ENCODE results near the gene ANKRD39.
"Not testable (repeated sequence)": the region's sequence is repeated elsewhere in the genome, so short reads cannot be mapped to it uniquely, and the experiment has no call there.

Gene ANKRD39

GRCh38 chr2:96810783-96811192, 47.0 kb downstream of the ANKRD39 start:
- no peak for DNase-seq (ENCODE audit: low read depth in 1 of 2, low spot score in 1 of 2)

- DNase-seq (ENCODE audit: low read depth in 1 of 2, low spot score in 1 of 2) = no peak
Observed at GRCh38 chr2:96809951-96810782, 47.6 kb downstream of the ANKRD39 start.

GRCh38 chr2:96809216-96809882, 48.5 kb downstream of the ANKRD39 start:
- DNase-seq (ENCODE audit: low read depth in 1 of 2, low spot score in 1 of 2) = no peak

DNA sequence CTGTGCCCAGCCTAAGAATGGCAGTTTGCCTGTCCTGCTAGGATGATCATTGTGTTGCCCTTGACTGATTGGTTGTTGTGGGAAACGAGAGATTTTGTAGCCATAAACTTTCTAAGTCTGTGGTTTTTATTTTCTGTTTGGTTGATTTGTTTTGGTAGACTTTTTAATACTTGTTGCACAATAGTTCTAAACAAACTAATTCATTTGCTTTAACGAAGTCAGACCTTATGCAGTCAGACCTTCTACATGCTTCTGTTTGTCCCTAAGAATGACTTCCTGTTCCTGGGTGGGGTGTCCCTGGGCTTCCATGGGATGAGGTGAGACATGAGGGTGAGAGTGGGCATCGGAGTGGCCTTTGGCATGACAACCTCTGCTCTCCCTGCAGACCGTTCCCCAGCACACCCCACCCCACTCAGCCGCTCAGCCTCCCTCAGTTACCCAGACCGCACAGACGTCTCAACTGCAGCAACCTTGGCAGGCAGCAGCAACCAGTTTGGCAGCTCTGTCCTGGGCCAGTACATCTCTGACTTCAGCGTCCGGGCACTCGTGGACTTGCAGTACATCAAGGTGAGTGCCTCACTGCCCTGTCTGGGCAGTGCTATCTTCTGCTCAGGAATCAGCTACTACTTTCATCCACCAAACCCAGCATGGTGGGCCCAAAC, 49.5 kb downstream of the ANKRD39 start:
- no peak for DNase-seq (ENCODE audit: low read depth in 1 of 2, low spot score in 1 of 2)

DNA sequence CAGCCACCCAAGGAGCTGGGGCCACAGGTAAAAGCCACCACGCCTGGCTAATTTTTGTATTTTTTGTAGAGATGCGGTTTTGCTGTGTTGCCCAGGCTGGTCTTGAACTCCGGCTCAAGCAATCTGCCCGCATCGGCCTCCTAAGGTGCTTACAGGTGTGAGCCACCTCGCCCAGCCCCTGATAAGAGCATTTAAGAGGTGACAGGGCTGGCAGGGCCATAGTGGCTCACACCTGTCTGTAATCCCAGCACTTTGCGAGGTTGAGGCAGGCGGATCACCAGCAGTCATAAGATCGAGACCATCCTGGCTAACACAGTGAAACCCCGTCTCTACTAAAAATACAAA, 50.7 kb downstream of the ANKRD39 start:
- DNase-seq (ENCODE audit: low read depth in 1 of 2, low spot score in 1 of 2) = no peak

- DNase-seq (ENCODE audit: low read depth in 1 of 2, low spot score in 1 of 2) = no peak
Observed at GRCh38 chr2:96806468-96807126, 51.2 kb downstream of the ANKRD39 start.

DNA sequence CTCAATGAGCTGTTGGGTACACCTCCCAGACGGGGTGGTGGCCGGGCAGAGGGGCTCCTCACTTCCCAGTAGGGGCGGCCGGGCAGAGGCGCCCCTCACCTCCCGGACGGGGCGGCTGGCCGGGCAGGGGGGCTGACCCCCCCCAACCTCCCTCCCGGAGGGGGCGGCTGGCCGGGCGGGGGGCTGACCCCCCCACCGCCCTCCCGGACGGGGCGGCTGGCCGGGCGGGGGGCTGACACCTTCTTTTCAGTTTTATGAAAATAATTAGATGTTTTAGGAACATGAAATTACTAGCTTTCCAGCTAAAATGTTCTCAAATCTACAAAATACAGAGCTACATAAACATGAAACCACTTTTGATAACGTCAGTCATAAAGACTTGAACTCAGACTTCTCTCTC, 51.9 kb downstream of the ANKRD39 start:
- DNase-seq (ENCODE audit: low read depth in 1 of 2, low spot score in 1 of 2) = not testable (repeated sequence)

- no peak for DNase-seq (ENCODE audit: low read depth in 1 of 2, low spot score in 1 of 2)
Observed at GRCh38 chr2:96804986-96805385, 52.8 kb downstream of the ANKRD39 start.

DNA sequence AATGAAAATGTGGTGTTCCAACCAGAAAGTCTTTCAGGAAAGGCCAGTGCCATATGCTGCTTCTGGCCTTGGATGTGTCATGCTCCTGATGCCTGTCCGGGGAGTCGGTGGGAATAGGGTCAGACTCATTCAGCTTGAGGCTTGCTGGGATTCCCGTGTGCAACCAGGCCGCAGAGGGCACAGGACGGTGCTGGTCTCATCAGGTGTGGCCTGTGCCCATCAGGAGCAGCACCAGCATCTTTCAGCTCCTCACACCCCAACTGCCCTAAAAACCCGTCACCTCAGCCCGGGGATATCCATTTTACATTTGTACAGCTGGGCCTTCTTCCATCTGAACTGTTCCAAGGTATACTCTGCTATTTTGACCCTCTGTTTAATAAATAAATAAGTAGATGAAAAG, 55.1 kb downstream of the ANKRD39 start:
- no peak for DNase-seq (ENCODE audit: low read depth in 1 of 2, low spot score in 1 of 2)

GRCh38 chr2:96801786-96802595, 55.8 kb downstream of the ANKRD39 start:
- peak in 1 of 2 donors; percentile 30 for DNase-seq (ENCODE audit: low read depth in 1 of 2, low spot score in 1 of 2)

DNA sequence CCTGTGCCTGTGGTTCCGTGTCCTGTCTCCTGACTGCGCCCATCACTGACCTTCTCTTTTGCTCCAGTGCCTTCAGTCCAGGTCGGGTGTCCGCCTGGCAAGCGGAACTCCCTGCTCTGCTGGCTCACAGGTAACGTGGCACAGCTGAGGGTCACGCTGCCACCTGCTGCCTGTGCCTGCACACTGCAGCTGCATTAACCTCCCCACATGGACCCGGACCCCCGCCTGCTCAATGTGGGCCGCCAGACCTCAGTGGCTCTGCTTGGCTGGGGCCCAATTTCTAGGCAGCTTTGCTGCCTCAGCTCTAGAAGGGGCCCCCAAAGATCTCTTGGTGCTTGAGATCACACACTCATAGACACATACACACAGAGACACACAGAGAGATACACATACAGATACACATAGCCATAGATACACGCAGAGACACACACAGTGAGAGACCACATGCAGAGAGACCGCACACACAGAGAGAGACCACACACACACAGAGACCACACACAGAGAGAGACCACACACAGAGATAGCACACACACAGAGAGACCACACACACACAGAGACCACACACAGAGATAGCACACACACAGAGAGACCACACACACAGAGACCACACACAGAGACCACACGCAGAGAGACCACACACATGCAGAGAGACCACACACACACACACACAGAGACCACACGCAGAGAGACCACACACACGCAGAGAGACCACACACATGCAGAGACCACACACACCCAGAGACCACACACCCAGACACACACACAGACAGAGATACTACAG, 56.6 kb downstream of the ANKRD39 start:
- DNase-seq (ENCODE audit: low read depth in 1 of 2, low spot score in 1 of 2) = peak; percentile 46 to 60

- DNase-seq (ENCODE audit: low read depth in 1 of 2, low spot score in 1 of 2) = no peak
Observed at GRCh38 chr2:96800061-96801004, 57.5 kb downstream of the ANKRD39 start.

DNA sequence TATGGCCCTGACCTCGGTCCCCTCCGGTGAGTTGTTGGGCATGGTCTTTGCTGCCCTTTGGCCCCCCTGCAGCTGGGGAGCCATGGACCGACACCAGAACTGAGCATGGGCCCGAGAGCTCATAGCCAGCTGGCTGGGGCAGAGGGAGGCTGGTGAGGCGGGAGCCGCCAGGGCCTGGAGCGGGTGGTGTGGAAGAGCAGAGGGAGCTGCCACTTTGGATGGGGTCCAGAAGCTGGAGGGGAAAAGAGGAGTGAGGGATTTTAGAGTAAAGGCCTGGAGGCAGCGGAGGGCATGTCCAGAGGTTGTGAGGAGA, 58.2 kb downstream of the ANKRD39 start:
- no peak for DNase-seq (ENCODE audit: low read depth in 1 of 2, low spot score in 1 of 2)

DNA sequence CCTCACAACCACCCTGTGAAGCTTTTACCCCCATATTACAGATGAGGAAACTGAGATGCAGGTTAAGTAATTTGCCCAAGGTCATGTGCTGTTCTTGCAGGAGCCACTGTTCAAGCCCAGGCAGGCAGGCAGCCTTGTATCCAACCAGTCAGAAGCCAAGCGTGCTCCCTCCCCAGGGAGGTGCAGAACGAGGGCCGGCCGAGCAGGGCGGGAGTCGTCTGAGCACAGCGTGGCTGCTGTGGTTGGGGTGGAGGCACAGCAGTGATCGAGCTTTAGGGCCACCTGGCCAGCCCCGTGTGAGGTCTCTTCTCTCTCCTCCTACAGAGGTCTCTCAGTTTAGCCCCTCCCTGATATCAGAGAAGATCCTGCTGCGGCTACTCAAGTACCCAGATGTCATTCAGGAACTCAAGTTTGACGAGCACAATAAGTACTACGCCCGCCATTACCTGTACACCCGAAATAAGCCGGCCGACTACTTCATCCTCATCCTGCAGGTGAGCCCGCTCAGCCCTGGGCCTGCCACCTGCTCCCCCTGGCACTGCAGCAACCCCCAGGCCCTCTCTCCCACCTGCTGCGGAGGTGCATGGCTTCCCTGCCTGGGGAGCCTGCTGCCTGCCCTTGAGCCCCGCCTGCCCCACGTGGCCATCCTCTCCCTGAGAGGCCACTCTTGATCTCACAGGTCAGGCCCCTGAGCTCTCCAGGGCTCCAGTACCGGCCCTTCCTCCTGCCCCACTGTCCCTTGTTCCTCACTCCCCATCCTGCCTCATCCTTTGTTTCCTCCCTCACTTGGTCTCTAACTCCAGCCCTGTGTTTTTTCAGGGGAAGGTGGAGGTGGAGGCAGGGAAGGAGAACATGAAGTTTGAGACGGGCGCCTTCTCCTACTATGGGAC, 58.8 kb downstream of the ANKRD39 start:
- DNase-seq (ENCODE audit: low read depth in 1 of 2, low spot score in 1 of 2) = no peak
